ENCODE measurements around the gene LRBA.
"Not testable (repeated sequence)": the region's sequence is repeated elsewhere in the genome, so short reads cannot be mapped to it uniquely, and the experiment has no call there.

The LRBA gene

GRCh38 chr4:150943126-150943525 is 72.0 kb downstream of the LRBA start:
- DNase-seq (ENCODE audit: low read depth in 2 of 2), result no peak

- no peak for DNase-seq (ENCODE audit: low read depth in 2 of 2)
These were observed 72.5 kb downstream of the LRBA start for GRCh38 chr4:150942539-150942938.

- no peak for DNase-seq (ENCODE audit: low read depth in 2 of 2)
These were observed 75.0 kb downstream of the LRBA start for GRCh38 chr4:150940123-150940522.

- no peak for DNase-seq (ENCODE audit: low read depth in 2 of 2)
These were observed 75.6 kb downstream of the LRBA start for GRCh38 chr4:150939530-150939929.

- no peak for DNase-seq (ENCODE audit: low read depth in 2 of 2)
These were observed 76.1 kb downstream of the LRBA start for GRCh38 chr4:150938873-150939499.

- no peak for DNase-seq (ENCODE audit: low read depth in 2 of 2)
These were observed 76.7 kb downstream of the LRBA start for GRCh38 chr4:150938417-150938816.

GRCh38 chr4:150934022-150934421 is 81.1 kb downstream of the LRBA start:
- no peak for DNase-seq (ENCODE audit: low read depth in 2 of 2)

- no peak for DNase-seq (ENCODE audit: low read depth in 2 of 2)
These were observed 83.3 kb downstream of the LRBA start for GRCh38 chr4:150931796-150932195.

- DNase-seq (ENCODE audit: low read depth in 2 of 2), result no peak
These were observed 84.1 kb downstream of the LRBA start for GRCh38 chr4:150931005-150931404.

GRCh38 chr4:150923945-150924344 is 91.1 kb downstream of the LRBA start:
- DNase-seq (ENCODE audit: low read depth in 2 of 2), result no peak

- not testable (repeated sequence) for DNase-seq (ENCODE audit: low read depth in 2 of 2)
These were observed 93.6 kb downstream of the LRBA start for GRCh38 chr4:150921486-150921885.

- DNase-seq (ENCODE audit: low read depth in 2 of 2), result not testable (repeated sequence)
These were observed 96.5 kb downstream of the LRBA start for GRCh38 chr4:150918562-150918961.

- DNase-seq (ENCODE audit: low read depth in 2 of 2), result no peak
These were observed 103.8 kb downstream of the LRBA start for GRCh38 chr4:150911326-150911725.

- DNase-seq (ENCODE audit: low read depth in 2 of 2), result no peak
These were observed 106.0 kb downstream of the LRBA start for GRCh38 chr4:150909116-150909515.

GRCh38 chr4:150906987-150907633 is 108.0 kb downstream of the LRBA start:
- no peak for DNase-seq (ENCODE audit: low read depth in 2 of 2)

GRCh38 chr4:150904671-150905070 is 110.4 kb downstream of the LRBA start:
- no peak for DNase-seq (ENCODE audit: low read depth in 2 of 2)

GRCh38 chr4:150903603-150904002 is 111.5 kb downstream of the LRBA start:
- no peak for DNase-seq (ENCODE audit: low read depth in 2 of 2)

- no peak for DNase-seq (ENCODE audit: low read depth in 2 of 2)
These were observed 118.6 kb downstream of the LRBA start for GRCh38 chr4:150896497-150896896.

- DNase-seq (ENCODE audit: low read depth in 2 of 2), result no peak
These were observed 124.8 kb downstream of the LRBA start for GRCh38 chr4:150890246-150890645.

- DNase-seq (ENCODE audit: low read depth in 2 of 2), result no peak
These were observed 125.8 kb downstream of the LRBA start for GRCh38 chr4:150889306-150889705.

- no peak for DNase-seq (ENCODE audit: low read depth in 2 of 2)
These were observed 126.5 kb downstream of the LRBA start for GRCh38 chr4:150888625-150889024.

- no peak for DNase-seq (ENCODE audit: low read depth in 2 of 2)
These were observed 126.9 kb downstream of the LRBA start for GRCh38 chr4:150888217-150888616.

GRCh38 chr4:150886597-150886996 is 128.5 kb downstream of the LRBA start:
- DNase-seq (ENCODE audit: low read depth in 2 of 2), result no peak

- no peak for DNase-seq (ENCODE audit: low read depth in 2 of 2)
These were observed 130.5 kb downstream of the LRBA start for GRCh38 chr4:150884625-150885024.

Measured in stimulated activated CD8-positive, alpha-beta memory T cell treated with anti-CD3 and anti-CD28 coated beads, Interleukin-7, amount 100 ng/mL, for 4 hours (primary cell).